ENCODE results near the gene TMEM115.

The TMEM115 gene

GRCh38 chr3:50340448-50341329, 18.6 kb downstream of the TMEM115 start, which contains the start of gene RASSF1:
Gene RASSF1 (minus strand): TSS chr3:50340836. CDS start chr3:50340805, 31 bp downstream.
- TF ChIP-seq CTCF (IDR thresholded peaks at IDR 0.05) = no peak

- no peak for TF ChIP-seq CTCF (IDR thresholded peaks at IDR 0.05)
These were observed 19.2 kb downstream of the TMEM115 start for GRCh38 chr3:50340147-50340447.

GRCh38 chr3:50339485-50340146, 19.7 kb downstream of the TMEM115 start:
- TF ChIP-seq CTCF (IDR thresholded peaks at IDR 0.05) = no peak

GRCh38 chr3:50338965-50339364, 20.4 kb downstream of the TMEM115 start:
- TF ChIP-seq CTCF (IDR thresholded peaks at IDR 0.05) = no peak

GRCh38 chr3:50337175-50337861, 22.0 kb downstream of the TMEM115 start:
- TF ChIP-seq CTCF (IDR thresholded peaks at IDR 0.05) = no peak

GRCh38 chr3:50336452-50337174, 22.7 kb downstream of the TMEM115 start:
- no peak; the same call in 1 of the 2 replicates for TF ChIP-seq CTCF (IDR thresholded peaks at IDR 0.05)
